Femur (tissue), 1 donor: ENCODE data around the gene EXOC3.
A peak's percentile ranks its signal among the peaks of the same experiment; 100 is the strongest.

Source experiments
- DNase-seq: peaks from one replicate; pipeline ENCODE4 v3.0.0-alpha.2; 2017

EXOC3 gene

GRCh38 chr5:489689-490080, 46.7 kb downstream of the EXOC3 start:
- no peak for DNase-seq

GRCh38 chr5:490116-491106, 47.4 kb downstream of the EXOC3 start:
- DNase-seq = no peak

- no peak for DNase-seq
These were observed 48.3 kb downstream of the EXOC3 start for GRCh38 chr5:491119-491855.

- no peak for DNase-seq
These were observed 48.8 kb downstream of the EXOC3 start for GRCh38 chr5:491856-492155.

- no peak for DNase-seq
These were observed 49.4 kb downstream of the EXOC3 start for GRCh38 chr5:492314-492893.

GRCh38 chr5:493119-493701, 50.2 kb downstream of the EXOC3 start:
- peak; percentile 65 for DNase-seq

GRCh38 chr5:493758-494157, 50.8 kb downstream of the EXOC3 start:
- no peak for DNase-seq

GRCh38 chr5:494667-495255, 51.8 kb downstream of the EXOC3 start:
- no peak for DNase-seq

GRCh38 chr5:496028-496427, 53.1 kb downstream of the EXOC3 start:
- DNase-seq = no peak

- DNase-seq = no peak
These were observed 54.2 kb downstream of the EXOC3 start for GRCh38 chr5:497090-497700.

- DNase-seq = no peak
These were observed 55.0 kb downstream of the EXOC3 start for GRCh38 chr5:497871-498509.

- no peak for DNase-seq
These were observed 56.5 kb downstream of the EXOC3 start for GRCh38 chr5:499233-500209.

GRCh38 chr5:500491-500890, 57.5 kb downstream of the EXOC3 start:
- DNase-seq = no peak

- DNase-seq = no peak
These were observed 58.3 kb downstream of the EXOC3 start for GRCh38 chr5:501105-501830.

- DNase-seq = peak; percentile 59
These were observed 58.8 kb downstream of the EXOC3 start for GRCh38 chr5:501831-502184.

- DNase-seq = no peak
These were observed 59.5 kb downstream of the EXOC3 start for GRCh38 chr5:502325-503079.

GRCh38 chr5:504326-505154, 61.6 kb downstream of the EXOC3 start:
- no peak for DNase-seq

- DNase-seq = no peak
These were observed 63.1 kb downstream of the EXOC3 start for GRCh38 chr5:505951-506525.
